AG09309 (cell line): ENCODE results near the gene MED13L.

Experiments used
- DNase-seq: peaks from one replicate; pipeline ENCODE4 v3.0.0-alpha.2; 2010; ENCODE audit warnings: low read depth
- H3K4me3 ChIP-seq: 2 replicates; pipeline ENCODE4 v1.5.1; 2011; ENCODE audit warnings: mild to moderate bottlenecking, low read depth, low read length, moderate library complexity; ENCODE audit not compliant: control insufficient read depth
- TF ChIP-seq, protein P1 (sequence below): IDR thresholded peaks from 2 replicates; pipeline ENCODE4 v1.5.1; 2011; ENCODE audit warnings: mild to moderate bottlenecking, low read depth, low read length, inconsistent platforms; ENCODE audit not compliant: insufficient read depth, control insufficient read depth; ENCODE audit errors: missing control alignments

Gene MED13L

DNA sequence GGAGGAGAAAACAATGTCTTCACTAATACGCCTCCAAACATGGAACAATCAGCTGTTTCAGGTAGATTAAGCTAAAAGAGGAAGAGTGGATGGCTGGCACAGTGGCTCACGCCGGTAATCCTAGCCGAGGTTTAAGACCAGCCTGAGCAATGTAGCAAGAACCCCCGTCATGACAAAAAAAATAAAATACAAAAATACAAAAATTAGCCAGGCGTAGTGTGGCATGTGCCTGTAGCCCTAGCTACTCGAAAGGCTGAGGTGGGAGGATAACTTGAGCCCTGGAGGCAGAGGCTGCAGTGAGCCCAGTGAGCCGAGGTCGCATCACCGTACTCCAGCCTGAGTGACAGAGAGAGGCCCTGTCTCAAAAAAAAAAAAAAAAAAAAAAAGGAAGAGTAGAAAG, 1.2 kb upstream of the MED13L start:
- no peak overlapping the region for H3K4me3 ChIP-seq
- DNase-seq = no peak
- TF ChIP-seq, protein P1, sequence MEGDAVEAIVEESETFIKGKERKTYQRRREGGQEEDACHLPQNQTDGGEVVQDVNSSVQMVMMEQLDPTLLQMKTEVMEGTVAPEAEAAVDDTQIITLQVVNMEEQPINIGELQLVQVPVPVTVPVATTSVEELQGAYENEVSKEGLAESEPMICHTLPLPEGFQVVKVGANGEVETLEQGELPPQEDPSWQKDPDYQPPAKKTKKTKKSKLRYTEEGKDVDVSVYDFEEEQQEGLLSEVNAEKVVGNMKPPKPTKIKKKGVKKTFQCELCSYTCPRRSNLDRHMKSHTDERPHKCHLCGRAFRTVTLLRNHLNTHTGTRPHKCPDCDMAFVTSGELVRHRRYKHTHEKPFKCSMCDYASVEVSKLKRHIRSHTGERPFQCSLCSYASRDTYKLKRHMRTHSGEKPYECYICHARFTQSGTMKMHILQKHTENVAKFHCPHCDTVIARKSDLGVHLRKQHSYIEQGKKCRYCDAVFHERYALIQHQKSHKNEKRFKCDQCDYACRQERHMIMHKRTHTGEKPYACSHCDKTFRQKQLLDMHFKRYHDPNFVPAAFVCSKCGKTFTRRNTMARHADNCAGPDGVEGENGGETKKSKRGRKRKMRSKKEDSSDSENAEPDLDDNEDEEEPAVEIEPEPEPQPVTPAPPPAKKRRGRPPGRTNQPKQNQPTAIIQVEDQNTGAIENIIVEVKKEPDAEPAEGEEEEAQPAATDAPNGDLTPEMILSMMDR = no peak

- DNase-seq = no peak
- H3K4me3 ChIP-seq = peak overlapping the region; percentile 8
- TF ChIP-seq, protein P1 = no peak
Observed at GRCh38 chr12:116278279-116278626, 760 bp upstream of the MED13L start.

DNA sequence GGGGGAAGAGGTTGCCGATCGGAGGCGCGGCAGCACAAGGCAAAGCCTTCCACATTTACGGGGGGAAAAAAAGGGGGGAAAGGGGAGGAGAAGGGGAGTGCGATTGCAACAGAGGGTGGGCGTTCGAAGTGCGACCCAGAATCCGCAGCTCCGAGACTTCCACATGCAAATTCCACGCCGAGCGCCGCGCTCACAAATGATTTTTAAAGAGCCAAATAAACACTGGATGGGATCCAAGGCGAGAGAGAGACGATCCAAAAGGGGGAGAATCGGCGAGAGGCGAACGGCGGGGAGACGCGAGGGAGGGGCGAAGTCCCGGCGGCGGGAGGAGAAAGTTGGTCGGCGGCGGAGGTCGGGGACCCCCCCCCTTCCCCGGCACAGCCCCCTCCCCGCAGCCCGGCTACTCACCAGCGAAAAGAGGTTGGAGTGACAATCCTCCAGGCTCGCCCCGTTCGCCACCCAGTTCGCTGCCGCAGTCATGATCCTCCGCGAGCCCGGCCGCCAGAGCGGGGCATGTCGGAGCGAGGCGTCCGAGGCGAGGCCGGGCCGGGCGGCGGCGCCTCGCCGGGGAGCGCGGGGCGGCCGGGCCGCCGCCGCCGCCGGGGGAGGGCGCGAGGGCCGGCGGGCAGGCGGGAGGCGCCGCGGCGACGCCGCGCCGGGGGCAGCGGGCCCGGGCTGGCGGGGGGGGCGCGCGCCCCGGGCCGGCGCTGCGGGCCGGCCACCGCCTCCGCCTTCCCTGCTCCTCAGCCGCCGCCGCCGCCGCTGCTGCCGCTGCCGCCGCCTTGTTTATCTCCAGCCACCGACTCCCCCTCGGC, 634 bp downstream of the MED13L start:
- peak overlapping the region; percentile 86 for H3K4me3 ChIP-seq
- DNase-seq = no peak

DNA sequence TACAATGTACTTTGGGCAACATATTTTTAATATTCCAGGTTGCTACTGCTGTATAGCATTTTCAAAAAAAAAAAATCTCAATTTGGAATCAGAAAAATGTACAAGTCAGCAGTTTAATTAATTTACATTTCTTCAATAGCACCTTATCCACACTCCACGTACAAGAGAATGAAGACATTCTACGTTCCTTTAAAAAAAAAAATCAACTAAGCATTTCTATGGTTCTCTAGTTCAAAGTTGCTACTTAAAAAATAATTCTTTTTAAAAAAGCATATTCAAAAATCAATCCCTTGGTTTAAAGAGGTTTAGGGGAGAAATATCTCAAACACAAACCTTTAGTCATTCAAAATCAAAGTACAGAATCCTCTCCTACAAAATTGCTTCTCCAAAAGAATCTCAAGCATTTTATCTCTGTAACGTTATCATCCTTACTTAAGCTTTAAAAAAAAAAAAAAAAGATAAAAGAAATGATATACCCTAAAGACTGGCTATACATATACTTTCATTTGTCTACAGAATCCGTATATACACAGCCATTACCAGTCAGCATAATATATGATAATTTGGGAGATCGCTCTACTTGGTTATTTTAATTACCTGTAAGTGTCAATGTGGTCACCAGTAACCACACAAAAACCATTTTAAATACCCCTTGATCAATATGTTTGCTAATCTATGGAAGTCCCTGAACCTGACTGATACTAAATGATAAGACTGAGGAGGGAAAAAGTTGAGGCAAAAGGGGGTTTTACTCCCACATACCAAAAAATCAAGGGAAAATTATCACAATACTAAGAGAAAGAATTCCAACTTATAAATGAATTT, 2.7 kb downstream of the MED13L start:
- TF ChIP-seq, protein P1 = no peak
- H3K4me3 ChIP-seq = peak overlapping the region; percentile 86
- DNase-seq = no peak

More for the DNA sequence above, 634 bp downstream of the MED13L start:
- TF ChIP-seq, protein P1 = no peak

GRCh38 chr12:116273813-116274550, 3.5 kb downstream of the MED13L start:
- DNase-seq = no peak
- H3K4me3 ChIP-seq = no peak overlapping the region
- TF ChIP-seq, protein P1 = no peak

- TF ChIP-seq, protein P1 = no peak
- no peak for DNase-seq
- H3K4me3 ChIP-seq = no peak overlapping the region
Observed at GRCh38 chr12:116267948-116268347, 9.5 kb downstream of the MED13L start.
